GM18951 (cell line): ENCODE results near the gene MTF2.
"Not testable (repeated sequence)": the region's sequence is repeated elsewhere in the genome, so short reads cannot be mapped to it uniquely, and the experiment has no call there.

Experiments used
- POLR2A ChIP-seq: IDR thresholded peaks from 4 replicates; pipeline ENCODE4 v1.6.1; 2011; ENCODE audit warnings: mild to moderate bottlenecking; ENCODE audit not compliant: insufficient read length, insufficient read depth; ENCODE audit errors: extremely low read depth
- in situ Hi-C: fragments of 300-500 bp; cut with MboI; formaldehyde crosslinking; loops from one replicate; pipeline ENCODE4 v1.12.0; 2022; ENCODE audit warnings: low sequenced_read_pairs, mixed read lengths, inconsistent platforms; ENCODE audit not compliant: unreplicated experiment

The MTF2 gene

DNA sequence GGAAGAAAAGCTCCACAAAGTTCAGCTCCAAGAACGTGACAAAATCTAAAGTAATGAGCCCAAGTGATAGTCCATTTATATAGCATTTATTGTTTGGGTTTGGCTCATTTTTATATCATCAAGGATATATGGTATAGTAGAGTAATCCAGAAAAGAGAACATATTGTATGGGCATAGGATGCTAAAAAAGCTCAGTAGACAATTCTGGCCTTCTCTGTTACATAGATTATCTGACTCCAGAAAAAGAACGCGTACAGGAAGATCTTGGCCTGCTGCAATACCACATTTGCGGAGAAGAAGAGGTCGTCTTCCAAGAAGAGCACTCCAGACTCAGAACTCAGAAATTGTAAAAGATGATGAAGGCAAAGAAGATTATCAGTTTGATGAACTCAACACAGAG lies 57.4 kb downstream of the MTF2 start:
- in situ Hi-C loops, result no loop called here

DNA sequence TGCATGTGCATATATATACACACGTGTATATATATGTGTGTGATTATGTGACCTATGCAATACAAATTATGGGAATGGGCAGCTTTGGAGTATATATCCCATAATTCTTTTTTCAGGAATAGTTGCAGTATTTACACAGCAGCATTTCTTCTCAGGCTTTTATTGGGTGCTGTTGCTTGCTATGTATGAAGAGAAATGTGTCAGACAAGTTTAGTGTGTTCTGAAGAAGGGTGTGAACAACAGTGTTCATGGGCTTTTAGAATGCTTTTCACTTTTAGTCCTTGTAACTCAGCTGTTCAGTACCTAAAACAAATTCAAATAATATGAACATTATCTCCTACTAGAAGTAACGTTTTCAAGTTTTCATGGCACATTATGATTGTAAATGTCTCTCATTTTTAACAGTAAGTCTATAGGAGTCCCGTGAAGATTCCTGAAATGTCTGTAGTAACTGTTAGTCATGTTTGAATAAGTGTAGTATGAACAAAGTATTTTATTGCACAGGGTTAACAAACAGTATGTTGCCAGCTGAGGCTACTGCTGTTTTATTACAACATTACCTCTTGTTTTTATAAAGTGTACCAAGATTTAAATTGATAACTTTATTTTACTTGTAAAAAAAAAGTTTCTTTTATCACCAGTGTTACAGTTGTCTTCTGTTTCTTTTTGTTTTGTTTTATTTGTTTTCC lies 58.7 kb downstream of the MTF2 start:
- in situ Hi-C loops, result no loop called here
- TF ChIP-seq POLR2A, result no peak

More for the DNA sequence above, 57.4 kb downstream of the MTF2 start:
- TF ChIP-seq POLR2A, result no peak

DNA sequence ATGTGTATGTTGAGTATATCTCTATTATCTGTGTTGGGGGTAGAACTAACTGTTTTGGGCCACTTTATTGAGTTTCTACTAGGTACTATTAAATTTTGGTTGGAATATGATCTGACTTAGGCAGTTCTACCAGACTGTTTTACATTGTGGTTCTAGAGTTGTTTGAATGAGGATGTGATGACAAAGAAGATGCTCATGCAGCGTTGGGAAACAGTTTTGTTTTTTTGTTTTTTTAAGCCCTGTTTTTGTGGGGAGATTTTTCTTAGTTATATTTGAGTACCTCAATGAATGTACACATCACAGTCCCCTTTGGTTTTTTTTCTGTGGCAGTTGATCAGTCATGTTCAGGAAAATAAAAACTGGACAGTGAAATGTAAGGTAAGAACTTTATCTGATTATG lies 61.0 kb downstream of the MTF2 start:
- in situ Hi-C loops, result no loop called here
- no peak for TF ChIP-seq POLR2A

DNA sequence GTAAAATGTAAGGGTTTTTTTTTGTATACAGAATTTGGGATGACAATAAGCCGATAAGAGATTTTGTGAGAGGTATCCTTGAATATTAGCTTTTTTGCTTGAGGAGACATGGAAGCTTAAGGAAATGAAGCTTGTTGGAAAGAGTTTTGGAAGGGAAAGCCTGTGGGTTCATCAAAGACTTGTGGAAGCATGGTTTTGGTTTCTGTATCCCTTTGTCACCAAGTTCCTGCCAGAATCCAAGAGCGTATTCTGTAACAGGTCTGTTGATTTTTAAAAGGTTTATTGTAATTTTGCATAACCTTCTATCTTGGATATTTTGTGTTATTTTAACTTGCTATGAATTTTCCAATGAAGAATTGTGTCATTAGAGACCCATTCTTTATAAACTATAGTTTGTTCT lies 63.1 kb downstream of the MTF2 start:
- in situ Hi-C loops, result no loop called here
- TF ChIP-seq POLR2A, result no peak

DNA sequence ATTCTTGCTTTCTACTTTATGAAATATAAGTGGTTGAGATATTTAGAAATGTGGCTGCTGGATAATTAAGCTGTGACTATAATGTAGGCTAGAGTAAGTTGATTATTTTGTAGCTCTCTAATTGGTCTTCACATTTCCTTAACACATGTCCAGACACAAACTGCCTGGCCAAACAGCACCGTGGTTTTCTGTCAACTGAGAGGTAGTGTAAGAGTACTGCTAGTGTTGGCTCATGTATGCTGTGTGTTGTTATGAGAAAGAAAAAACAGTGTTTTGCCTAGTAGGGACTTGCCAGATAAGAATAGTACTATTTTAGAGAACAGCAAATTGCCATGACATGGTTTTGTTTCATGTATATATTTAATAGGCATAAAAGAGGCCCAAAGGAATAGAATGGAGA lies 64.1 kb downstream of the MTF2 start:
- in situ Hi-C loops, result no loop called here
- TF ChIP-seq POLR2A, result no peak

DNA sequence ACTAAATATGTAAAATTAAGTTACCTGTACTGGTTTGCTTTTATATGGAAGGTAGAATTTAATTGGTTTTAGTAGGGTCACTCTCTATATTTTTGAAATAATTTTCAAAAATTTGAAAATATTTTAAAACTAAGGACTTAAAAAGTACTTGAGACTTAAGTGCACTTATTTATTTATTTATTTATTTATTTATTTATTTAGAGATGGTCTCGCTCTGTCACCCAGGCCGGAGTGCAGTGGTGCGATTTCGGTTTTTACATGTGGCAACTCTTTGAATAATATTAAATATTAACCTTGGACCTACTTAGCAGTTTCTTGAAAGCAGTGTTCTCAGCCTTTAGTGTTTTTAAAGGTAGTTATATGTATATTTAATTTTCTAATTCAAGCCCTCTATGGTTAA lies 64.7 kb downstream of the MTF2 start:
- TF ChIP-seq POLR2A, result no peak
- in situ Hi-C loops, result no loop called here

DNA sequence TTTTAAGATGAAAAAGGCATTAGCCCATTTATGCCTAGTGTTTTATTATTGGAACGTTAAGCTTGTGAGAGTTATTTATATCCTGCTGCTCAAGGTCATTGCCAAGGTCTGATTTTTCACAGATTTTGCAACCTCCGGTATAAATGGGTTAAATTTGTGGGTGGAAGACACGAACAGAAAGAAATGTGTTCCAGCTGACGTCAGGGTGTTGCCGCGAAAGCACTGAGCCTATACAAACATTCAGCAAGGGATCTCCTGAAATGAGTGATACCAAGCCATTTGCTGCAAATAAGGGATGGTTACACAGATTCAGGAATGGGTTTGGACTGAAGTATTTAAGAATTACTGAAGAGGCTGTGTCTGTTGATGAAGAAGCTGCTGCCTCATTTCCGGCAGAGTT lies 68.9 kb downstream of the MTF2 start:
- no peak for TF ChIP-seq POLR2A
- in situ Hi-C loops, result no loop called here

DNA sequence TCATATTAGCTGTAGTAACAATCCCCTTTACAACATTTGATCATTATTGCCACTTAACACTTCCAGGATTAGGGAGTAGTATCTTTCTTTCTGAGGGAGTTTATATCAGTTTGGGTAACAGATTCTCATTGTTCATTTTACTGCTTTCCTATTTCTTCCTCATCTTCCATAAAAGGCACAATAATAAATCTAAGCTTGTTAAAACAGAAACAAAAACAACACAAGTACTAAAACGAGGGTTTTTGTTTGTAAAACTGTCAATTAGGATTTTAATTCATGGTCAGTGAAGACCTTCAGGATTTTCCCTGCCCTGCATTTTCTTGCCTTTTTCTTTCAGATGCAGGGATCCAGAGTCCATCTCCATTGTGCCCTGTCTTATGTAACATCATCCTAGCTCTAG lies 71.6 kb downstream of the MTF2 start:
- TF ChIP-seq POLR2A, result no peak
- in situ Hi-C loops, result no loop called here

DNA sequence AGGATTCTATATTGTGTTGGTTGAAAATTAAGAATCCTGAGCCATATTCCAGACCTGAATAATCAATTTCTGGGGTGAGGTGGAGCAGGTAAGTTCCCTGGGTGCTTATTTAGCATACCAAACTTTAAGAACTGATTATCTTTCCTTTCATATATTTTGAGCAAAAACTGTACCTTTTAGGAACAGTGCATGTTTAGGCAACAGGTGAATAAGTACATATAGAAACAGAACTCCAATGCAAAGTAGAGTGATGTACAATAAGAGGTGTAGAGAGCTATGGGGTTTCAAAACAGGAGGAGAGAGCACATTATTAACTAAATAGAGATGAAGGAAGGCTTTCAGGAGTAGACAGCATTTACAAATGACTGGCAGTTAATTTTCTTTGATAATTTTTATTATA lies 72.4 kb downstream of the MTF2 start:
- no peak for TF ChIP-seq POLR2A
- in situ Hi-C loops, result no loop called here

DNA sequence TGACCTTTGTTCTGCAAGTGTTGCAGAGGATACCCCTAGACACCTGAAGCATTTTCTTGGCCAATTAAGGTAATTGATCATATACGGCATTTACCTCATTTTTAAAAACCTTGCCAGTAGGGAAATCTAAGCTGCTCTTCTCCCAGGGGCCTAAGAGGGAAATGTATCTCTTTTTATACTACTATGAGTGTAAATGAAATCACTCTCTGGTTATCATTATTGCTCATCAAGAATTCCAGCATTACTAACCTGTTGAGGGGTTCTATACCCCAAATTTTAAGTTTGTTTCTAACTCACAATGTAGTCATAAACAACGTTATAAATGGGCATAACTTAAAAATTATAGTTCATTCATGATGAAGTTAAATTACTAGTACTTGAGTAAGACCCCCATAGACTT lies 73.8 kb downstream of the MTF2 start:
- in situ Hi-C loops, result no loop called here

DNA sequence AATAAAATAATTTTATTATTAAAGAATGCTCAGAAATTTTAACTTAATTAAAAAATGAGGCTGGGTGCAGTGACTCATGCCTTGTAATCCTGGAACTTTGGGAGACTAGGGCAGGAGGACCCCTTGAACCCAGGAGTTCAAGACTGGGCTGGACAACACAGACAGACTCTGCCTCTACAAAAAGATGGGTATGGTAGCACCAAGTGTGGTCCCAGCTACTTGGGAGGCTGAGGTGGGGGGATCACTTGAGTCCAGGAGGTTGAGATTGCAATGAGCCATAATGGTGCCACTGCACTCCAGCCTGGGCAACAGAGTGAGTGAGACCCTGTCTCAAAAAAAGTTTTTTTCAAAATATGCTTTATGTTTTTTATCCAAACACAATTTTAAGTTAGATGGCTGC lies 75.8 kb downstream of the MTF2 start:
- in situ Hi-C loops, result no loop called here
- TF ChIP-seq POLR2A, result no peak

More for the DNA sequence above, 73.8 kb downstream of the MTF2 start:
- no peak for TF ChIP-seq POLR2A

DNA sequence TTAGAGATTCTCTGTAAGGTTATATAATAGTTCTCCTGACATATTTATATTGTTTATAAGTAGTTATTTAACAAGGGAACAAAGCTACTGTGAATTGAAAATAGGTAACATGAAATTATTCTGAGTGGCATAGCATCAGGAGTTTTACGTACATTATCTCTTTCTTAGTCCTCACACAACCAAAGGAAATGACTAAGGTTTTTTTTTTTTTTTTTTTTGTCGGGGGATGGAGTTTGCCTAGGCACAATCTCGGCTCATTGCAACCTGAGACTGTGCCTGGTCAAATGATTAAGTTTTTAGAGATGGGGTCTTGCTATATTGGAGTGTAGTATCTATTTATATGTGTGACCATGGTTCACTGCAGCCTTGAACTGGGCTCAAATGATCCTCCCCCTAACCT lies 76.3 kb downstream of the MTF2 start:
- TF ChIP-seq POLR2A, result no peak
- in situ Hi-C loops, result no loop called here

DNA sequence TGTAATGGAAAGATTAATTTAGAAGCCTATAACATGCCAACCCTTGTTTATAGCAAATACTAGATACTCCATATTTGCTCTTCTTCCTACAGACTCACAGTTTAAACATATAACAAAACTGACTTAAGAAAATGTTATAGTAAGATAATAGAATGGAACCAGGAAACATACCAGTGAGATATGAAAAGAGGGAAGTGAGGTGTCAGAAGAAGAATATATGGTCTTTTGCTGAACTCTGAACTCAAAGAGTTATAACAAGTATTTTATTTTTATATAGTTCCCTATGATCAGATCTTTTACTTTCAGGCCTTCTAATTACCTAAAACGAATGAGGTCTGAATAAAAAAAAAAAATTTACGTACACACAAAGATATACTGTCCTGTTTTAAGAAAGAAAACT lies 80.3 kb downstream of the MTF2 start:
- in situ Hi-C loops, result no loop called here
- no peak for TF ChIP-seq POLR2A

DNA sequence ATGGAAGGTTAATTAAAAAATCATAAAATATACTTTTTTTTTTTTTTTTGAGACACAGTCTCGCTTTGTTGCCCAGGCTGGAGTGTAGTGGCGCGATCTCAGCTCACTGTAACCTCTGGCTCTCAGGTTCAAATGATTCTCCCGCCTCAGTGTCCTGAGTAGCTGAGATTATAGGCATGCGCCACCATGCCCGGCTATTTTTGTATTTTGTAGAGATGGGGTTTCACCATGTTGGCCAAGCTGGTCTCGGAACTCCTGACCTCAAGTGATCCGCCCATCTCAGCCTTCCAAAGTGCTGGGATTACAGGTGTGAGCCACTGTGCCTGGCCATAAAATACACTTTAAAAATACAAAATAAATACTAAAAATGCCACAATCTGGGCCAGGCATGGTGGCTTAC lies 84.2 kb downstream of the MTF2 start:
- in situ Hi-C loops, result not testable (repeated sequence)

DNA sequence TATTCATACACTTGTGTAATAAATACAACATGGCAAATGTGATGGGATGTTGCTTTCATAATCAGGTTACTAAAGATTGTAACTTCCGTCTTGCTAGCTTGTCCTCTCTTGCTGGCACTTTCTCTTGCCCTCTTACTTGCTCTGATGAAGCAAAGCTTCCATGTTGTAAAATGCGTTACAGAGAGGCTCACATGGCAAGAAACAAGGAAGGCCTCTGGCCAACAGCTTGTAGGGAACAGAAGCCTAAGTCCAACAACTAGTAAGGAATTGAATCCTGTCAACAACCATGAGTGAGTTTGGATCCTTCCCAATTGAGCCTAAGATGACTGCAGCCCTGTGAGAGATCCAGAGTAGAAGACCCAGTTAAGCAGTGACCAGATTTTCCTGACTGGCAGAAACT lies 85.7 kb downstream of the MTF2 start:
- in situ Hi-C loops, result no loop called here
- TF ChIP-seq POLR2A, result no peak

DNA sequence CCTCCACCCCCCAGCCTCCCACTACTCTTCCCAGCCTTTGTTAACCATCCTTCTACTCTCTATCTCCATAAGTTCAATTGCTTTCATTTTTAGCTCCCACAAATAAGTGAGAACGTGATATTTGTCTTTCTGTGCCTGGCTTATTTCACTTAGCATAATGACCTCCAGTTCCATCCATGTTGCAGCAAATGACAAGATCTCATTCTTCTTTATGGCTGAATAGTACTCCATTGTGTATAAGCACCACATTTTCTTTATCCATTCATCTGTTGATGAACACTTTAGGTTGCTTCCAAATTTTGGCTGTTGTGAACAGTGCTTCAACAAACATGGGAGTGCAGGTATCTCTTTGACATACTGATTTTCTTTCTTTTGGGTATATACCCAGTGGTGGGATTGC lies 86.8 kb downstream of the MTF2 start:
- in situ Hi-C loops, result not testable (repeated sequence)

DNA sequence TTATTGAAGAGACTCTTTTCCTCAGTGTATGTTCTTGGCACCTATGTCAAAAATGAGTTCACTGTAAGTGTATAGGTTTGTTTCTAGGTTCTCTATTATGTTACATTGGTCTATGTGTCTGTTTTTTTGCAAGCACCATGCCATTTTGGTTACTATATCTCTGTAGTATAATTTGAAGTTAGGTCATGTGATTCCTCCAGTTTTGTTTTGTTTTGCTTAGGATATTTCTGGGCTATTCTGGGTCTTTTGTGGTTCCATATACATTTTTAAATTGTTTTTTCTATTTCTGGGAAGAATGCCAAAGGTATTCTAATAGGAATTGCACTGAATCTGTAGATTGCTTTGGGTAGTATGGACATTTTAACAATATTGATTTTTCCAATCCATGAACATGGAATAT lies 87.9 kb downstream of the MTF2 start:
- TF ChIP-seq POLR2A, result no peak
- in situ Hi-C loops, result no loop called here

DNA sequence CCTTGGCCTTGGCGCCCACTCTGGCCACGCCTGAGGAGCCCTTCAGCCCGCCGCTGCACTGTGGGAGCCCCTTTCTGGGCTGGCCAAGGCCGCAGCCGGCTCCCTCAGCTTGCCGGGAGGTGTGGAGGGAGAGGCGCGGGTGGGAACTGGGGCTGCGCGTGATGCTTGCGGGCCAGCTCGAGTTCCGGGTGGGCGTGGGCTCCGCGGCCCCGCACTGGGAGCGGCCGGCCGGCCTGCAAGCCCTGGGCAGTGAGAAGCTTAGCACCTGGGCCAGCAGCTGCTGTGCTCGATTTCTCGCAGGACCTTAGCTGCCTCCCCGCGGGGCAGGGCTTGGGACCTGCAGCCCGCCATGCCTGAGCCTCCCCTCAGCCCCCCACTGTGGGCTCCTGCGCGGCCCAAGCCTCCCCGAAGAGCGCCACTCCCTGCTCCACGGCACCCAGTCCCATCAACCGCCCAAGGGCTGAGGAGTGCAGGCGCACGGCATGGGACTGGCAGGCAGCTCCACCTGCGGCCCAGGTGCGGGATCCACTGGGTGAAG lies 91.1 kb downstream of the MTF2 start:
- in situ Hi-C loops, result not testable (repeated sequence)
